GM12801 (cell line): Measurements from ENCODE around the gene FGR.

Experiments
- CTCF ChIP-seq: IDR thresholded peaks from one replicate; pipeline ENCODE4 v1.5.1; 2011; ENCODE audit warnings: control low read depth; ENCODE audit not compliant: insufficient read length; ENCODE audit errors: extremely low read depth

Gene FGR

GRCh38 chr1:27662707-27663393 lies 27.9 kb upstream of the FGR start:
- TF ChIP-seq CTCF: no peak

- TF ChIP-seq CTCF: no peak
These were observed 27.3 kb upstream of the FGR start for GRCh38 chr1:27662261-27662660.

GRCh38 chr1:27661412-27662075 lies 26.6 kb upstream of the FGR start:
- TF ChIP-seq CTCF: no peak

- TF ChIP-seq CTCF: no peak
These were observed 25.4 kb upstream of the FGR start for GRCh38 chr1:27660300-27660835.

- TF ChIP-seq CTCF: no peak
These were observed 24.7 kb upstream of the FGR start for GRCh38 chr1:27659497-27660299.

GRCh38 chr1:27658951-27659496 lies 24.0 kb upstream of the FGR start:
- TF ChIP-seq CTCF: no peak

- TF ChIP-seq CTCF: no peak
These were observed 21.3 kb upstream of the FGR start for GRCh38 chr1:27656157-27656893.
